ENCODE results near the gene FUT8. TPM values are rescaled to one million over a fixed set of nuclear protein-coding genes. Genes with fewer than 3 reads are reported as not detected.

FUT8 gene
- total RNA-seq, 1 donor from 2014 or later = 22.2 TPM

- DNase-seq (ENCODE audit: low read depth) = no peak
These were observed 356.6 kb downstream of the FUT8 start for GRCh38 chr14:65769151-65769550.

GRCh38 chr14:65770681-65771080 is 358.2 kb downstream of the FUT8 start:
- no peak for DNase-seq (ENCODE audit: low read depth)

- no peak for DNase-seq (ENCODE audit: low read depth)
These were observed 358.7 kb downstream of the FUT8 start for GRCh38 chr14:65771271-65771670.

GRCh38 chr14:65772466-65772865 is 359.9 kb downstream of the FUT8 start:
- no peak for DNase-seq (ENCODE audit: low read depth)

DNA sequence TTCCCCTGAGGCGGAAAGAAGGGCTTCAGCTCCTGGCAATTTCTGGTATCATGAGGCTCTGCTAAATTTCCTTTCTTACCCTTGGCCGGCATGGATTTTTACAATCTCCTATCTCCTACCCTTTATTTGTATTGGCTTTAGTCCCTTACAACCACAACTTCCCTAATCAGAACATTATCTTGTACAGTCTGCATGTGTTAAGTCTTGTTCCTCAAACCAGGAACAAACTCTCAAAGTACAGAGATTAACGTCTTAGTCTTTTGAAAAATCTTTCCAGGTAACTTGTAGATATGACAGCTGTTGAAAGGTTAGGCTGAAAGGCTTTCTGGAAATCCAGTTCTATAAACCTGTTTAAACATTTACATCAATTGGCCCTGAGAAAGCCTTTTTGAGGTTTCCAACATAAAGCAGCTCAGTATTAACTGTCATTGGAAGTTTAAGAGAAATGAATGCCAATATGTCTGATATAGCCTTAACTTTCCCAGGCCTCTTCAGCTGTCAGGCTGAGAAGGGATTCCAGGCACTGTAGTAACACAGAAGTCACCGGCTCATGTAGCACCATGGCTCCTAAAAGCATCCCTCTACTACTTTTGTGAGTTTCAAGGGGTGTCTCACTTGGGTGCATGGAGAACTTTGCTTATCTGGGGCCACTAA is 360.5 kb downstream of the FUT8 start:
- no peak for DNase-seq (ENCODE audit: low read depth)

DNA sequence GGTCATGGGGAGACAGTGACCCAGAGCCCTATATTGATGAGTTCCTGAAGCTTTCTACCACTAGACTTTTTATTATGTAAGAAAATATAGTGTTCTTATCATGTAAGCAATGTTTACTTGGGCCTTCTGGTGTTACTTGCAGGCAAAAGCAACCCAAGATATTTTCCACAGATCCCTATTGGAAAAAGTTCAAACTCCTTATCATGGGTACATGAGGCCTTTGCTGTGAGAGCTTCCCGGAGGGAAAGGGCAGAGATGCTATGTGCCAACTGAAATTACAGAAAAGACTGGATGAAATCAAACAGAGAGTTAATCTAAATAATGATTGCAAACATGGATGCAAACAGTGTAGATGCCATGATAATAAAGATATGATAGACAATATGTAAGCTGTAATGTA is 361.5 kb downstream of the FUT8 start:
- no peak for DNase-seq (ENCODE audit: low read depth)

GRCh38 chr14:65776193-65776852 is 363.8 kb downstream of the FUT8 start:
- no peak for DNase-seq (ENCODE audit: low read depth)

DNA sequence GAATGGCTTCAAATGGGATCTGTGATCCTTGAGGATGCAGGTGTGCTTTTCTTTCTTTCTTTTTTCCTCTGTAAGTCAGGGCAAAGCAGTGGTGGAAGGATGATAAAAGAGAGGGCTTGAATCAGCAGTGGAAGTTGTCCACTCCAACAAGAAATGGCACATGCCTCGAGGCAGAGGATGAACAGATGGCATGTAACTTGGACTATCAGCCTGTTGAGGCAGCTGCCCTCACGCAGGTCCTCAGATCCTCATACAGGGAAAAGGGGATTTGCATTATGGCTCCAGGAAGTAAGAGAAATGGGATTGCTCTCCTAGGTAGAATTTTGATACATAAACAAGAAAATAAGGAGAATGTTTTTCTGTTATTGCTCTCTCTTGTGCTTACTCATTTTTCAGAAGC is 368.0 kb downstream of the FUT8 start:
- no peak for DNase-seq (ENCODE audit: low read depth)

- DNase-seq (ENCODE audit: low read depth) = no peak
These were observed 370.6 kb downstream of the FUT8 start for GRCh38 chr14:65783101-65783500.

DNA sequence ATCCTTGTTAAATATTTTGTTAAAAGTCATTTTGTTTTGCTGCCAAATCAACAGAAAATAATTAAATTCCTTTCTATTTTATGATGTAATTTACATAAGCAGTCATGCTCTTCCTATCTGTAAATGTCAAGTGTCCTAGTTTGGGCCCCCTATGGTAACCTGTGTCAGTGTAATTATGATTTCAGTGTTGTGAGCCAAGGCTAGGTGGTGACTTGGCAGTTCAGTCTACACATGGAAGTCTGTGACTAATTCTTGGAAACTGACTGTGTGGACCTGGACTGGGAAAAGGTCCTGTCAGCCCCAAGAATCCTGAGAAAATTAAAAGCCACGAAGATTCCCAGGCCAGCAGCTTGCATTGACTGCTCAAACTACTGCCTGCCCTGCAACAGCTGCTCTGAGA is 371.0 kb downstream of the FUT8 start:
- peak; percentile 9 for DNase-seq (ENCODE audit: low read depth)

- DNase-seq (ENCODE audit: low read depth) = no peak
These were observed 372.0 kb downstream of the FUT8 start for GRCh38 chr14:65784574-65784973.

- no peak for DNase-seq (ENCODE audit: low read depth)
These were observed 374.9 kb downstream of the FUT8 start for GRCh38 chr14:65787461-65787860.

DNA sequence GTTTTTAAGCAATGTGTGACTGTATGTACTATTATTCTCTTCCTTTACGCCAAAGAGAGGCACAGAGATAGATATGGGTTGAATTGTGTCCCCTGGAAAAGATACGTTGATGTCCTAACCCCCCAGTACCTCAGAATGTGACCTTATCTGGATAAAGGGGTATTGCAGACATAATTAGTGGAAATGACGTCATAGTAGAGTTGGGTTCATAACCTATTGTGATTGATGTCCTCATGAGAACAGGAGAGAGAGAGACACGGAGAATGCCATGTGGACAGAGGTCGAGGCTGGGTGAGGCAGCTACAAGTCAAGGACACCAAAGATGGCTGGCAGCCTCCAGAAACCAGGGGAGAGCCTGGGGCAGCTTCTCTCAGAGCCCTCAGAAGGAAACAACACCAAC is 376.3 kb downstream of the FUT8 start:
- DNase-seq (ENCODE audit: low read depth) = no peak

DNA sequence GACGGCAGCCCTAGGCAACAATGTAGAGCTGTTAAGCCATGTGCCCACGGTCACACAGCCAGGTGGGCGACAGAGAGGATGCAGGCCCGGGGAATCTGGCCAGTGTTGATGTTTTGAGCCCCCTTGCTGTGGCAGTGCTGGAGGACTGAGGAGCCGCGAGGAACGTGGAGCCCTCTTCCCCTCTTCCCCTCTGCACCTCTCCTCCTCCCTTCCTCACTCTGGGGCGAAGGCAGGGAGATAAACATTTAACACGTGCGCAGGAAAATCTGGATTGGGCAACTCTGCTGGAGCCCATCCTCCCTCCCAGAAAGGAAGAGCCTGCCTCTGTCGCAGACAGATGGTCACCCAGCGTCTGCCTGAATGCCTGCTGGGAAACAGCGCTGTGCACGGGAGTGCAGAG is 376.8 kb downstream of the FUT8 start:
- DNase-seq (ENCODE audit: low read depth) = peak; percentile 5

- peak; percentile 3 for DNase-seq (ENCODE audit: low read depth)
These were observed 377.8 kb downstream of the FUT8 start for GRCh38 chr14:65790172-65790815.

DNA sequence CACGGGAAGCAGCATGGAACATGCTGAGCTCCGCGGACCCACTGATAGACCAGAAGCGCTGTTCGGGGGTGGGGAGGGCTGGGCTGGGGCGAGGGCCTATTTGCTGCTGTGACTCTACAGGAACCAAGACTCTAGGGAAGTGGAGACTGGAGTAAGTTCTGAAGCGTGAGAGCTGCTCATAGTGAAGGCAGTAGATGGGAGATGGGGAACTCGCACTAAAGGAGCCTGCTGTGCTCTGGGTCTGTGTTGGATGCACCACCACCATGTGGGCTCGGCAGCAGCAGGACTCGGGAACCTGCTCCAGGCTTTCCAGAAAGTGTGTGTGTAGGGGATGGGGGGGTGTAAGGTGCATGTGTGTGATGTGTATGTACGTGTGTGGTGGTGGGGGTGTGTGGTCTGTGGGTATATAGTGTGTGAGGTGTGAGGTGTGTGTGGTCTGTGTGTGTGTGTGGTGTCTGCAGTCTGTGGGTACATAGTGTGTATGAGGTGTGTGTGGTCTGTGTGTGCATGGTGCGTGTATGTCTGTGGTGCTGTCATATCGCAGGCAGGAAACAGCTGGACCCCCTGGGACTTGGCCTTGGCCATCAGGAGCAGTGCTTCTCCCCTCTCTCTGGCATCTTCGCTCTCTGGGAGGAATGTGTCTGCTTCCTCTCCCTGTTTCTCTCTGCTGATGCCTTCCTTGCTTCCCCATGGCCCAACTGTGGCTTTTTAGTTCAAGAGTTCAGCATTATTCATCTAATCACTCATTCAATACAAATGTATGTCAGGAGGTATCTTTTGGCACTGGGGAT is 378.9 kb downstream of the FUT8 start:
- DNase-seq (ENCODE audit: low read depth) = peak; percentile 23

GRCh38 chr14:65792208-65792905 is 379.8 kb downstream of the FUT8 start:
- no peak for DNase-seq (ENCODE audit: low read depth)

Data from myocyte (in vitro differentiated cells).